HG03039 (cell line): Measurements from ENCODE around the gene PDGFD.

Experiments
- ATAC-seq: cut with Tn5 transposase; IDR thresholded peaks from one replicate; pipeline ENCODE4 v1.9.1; 2021; ENCODE audit warnings: mild to moderate bottlenecking, moderate library complexity; ENCODE audit not compliant: unreplicated experiment

The PDGFD gene

DNA sequence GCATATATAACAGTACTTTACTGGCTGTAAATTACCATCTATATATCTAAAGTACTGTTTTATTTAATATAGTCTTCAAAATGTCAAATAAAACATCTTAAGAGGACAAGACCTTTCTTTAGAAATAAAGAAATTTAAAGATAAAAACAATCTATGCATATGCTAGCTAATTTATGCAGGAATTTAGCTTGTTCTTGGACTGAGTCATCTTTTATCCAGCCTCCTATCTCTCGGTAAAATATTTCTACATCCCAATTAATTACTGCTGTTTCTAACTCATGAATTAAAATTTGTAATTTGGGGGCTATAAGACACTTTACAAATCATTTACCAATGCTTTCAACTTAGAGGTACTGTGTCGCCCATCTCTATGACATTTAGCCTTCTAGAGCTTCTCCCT is 200.3 kb downstream of the PDGFD start:
- ATAC-seq, result no peak

- ATAC-seq, result no peak
Observed at GRCh38 chr11:103961010-103961409, 202.9 kb downstream of the PDGFD start.

- no peak for ATAC-seq
Observed at GRCh38 chr11:103960108-103960507, 203.8 kb downstream of the PDGFD start.

DNA sequence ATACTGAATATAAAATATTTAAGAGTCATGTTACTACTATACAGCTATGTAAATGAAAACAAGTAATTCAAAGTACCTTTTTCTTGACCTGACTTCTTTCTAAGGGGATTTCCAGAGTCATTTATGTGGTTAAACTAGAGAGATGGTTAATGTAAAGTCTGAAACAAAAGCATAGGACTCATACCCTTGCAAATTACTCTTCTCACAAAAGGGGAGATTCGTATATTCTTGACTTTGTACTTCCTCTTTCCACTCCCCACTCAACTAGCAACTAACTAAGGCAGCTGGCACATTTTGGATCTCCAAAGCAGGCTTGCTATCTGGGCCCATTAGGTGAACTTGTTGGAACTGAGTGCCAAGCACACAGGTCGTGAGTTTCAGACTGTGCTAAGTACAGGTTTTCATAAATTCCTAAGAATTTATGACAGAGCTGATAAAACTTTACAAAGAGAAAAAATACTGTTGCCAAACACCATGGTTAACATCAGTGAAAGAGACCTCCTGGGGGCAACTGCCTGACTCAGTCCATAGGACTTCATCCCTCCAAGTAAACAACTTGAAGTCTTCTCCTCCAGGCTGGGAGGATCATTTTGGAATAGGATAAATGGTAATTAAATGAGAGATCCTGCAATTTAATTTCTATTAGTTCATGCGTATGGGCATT is 204.5 kb downstream of the PDGFD start:
- peak; percentile 99 for ATAC-seq

DNA sequence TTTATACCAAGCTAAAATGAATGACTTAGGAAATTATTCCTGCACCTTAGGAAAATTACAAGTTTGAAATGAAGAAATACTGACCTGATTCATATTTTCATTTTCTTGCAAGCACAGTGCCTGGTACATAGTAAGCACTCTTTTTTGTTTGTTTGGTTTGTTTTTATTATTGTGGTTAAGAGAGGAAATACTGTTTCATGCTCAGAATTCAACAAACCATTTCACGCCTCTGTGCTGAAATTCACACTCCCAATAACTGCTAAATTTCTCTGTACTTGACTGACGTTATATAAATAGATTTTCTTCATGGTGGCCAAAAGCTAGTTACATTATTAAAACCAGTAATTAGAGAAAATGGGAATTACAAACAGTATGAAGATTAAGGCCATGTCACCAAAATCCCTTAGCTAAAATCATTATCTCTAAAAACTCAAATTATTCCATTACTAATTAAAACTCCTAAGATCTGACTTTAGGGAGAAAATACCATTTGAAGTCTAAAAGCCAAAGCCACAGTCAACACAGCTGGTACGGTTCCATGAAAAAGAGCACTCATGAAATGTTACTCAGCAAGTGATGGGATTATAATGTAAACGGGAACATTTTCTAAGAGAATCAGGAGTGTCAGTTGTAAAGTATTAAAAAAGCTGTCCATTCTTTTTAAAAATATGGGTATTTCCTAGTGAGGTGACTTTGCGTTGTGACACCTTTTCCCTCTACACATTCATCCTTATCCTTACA is 205.3 kb downstream of the PDGFD start:
- no peak for ATAC-seq

GRCh38 chr11:103953797-103954486 is 210.0 kb downstream of the PDGFD start:
- no peak for ATAC-seq

GRCh38 chr11:103949781-103950180 is 214.2 kb downstream of the PDGFD start:
- ATAC-seq, result no peak

DNA sequence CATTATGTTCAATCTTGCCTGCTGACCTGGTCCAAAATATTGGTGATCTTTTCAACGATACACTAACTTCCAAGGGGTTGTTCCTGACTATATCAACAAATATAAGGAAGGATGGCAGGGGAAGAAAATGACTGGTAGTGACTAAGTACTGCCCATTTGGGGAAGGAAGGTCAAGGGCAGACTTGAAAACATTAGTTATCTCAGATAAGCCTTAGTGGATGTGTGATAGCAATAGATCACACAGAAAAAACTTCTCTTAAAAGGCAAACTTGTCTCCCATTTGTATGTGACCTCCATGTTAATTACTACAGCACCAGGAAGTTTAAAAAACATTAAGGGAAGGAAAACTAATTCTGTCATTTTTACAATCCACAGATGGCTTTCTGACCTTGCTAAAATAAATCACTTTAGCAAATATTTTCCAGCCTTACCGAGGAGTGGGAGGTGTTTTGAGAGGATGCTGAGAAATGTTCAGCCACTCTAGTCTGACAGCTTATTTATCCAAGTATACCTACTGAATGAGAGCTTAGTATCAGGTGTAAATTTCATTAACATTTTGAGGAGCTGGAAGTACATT is 215.7 kb downstream of the PDGFD start:
- no peak for ATAC-seq

GRCh38 chr11:103947546-103947919 is 216.4 kb downstream of the PDGFD start:
- ATAC-seq, result no peak

GRCh38 chr11:103946793-103947545 is 217.0 kb downstream of the PDGFD start:
- no peak for ATAC-seq

DNA sequence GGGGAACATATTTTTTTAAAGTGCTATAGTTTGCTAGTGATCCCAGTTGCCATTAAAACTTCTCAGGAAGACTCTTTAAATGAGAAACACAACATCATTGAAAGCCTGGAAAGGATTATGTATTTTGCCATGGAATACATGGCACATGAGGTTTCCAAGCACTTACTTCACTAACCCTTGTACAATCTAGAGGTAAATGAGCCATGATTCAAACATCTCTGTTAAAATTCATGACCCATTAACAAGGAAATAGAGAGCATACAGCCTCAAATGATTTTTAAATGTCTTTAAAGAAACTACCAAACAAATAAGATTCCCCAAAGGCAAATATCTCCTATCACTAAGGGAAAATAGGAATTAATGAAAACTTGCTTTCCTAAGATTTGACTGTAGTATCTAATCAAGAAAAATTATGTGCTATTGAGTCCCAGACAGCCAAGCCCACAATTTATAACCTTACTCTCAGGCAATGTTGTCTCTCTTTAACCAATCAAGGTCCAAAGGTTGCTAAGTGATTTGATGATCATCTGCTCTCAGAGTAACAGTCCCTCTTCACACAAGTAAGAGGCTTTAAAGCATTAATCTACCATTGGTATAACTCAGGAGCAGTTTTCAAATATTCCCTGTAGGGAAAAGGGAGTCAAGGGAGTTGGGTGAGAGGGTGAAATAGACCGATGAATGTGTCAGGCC is 219.6 kb downstream of the PDGFD start:
- ATAC-seq, result no peak

GRCh38 chr11:103942646-103943045 is 221.3 kb downstream of the PDGFD start:
- ATAC-seq, result no peak

DNA sequence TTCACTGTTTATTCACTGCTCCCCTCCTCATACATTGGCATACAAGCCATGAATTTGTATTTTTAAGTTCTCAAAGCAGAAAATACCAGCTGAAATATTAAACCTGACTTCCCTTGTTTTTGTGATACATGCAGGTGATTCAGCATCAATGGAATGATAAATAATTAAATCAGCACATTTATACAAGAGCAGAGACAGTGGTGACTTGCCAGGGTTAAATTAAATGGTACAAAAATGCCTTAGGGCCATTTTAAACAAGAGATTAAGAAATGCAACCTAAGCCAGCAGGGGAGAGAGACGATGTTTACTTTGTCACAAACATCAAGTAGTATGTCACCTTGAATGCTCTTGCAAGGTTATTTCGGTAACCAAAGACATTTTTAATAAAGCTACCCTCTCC is 223.4 kb downstream of the PDGFD start:
- ATAC-seq, result no peak

- ATAC-seq, result no peak
Observed at GRCh38 chr11:103939694-103940093, 224.3 kb downstream of the PDGFD start.

- ATAC-seq, result no peak
Observed at GRCh38 chr11:103936059-103936458, 227.9 kb downstream of the PDGFD start.

GRCh38 chr11:103935219-103935618 is 228.7 kb downstream of the PDGFD start:
- no peak for ATAC-seq

- ATAC-seq, result peak; percentile 92
Observed at GRCh38 chr11:103929170-103929903, 234.6 kb downstream of the PDGFD start.

GRCh38 chr11:103928802-103929161 is 235.2 kb downstream of the PDGFD start:
- ATAC-seq, result peak; percentile 11

DNA sequence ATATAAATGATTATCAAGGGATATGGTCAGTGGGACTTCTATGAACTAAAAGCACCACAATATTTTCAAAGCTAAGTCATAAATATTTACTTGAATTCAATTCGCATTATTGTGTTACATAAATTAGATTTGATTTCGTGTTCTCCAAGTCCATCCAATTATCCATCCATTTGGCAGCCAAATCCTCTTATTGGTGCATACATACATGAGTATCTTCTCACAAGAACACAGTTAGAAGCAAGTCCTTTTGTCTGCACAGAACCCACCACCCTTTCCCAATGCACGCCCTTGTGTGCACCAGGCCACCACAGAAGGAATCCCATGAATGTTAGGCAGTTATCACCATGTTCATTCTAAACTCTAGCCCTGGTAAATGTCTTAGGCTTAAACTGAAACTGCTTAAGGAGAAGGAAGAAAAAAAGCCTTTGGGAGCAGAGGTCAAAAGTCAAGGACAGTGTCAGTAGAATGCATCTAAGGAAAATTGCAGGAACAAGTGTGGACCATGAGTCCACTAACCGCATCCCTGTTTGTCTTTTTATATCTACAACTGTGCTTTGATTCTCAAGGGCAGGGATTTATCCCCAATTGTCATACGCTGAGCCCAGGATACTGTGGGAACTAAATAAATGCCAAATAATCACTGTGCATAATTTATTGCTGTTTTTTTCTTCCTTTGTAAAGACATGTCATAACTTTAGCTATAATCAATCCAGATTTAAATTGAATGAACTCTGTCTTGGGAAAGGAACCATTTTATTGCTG is 235.7 kb downstream of the PDGFD start:
- ATAC-seq, result no peak
